PC-9 (cell line): ENCODE measurements around the gene DUSP2.

Experiments used
- EZH2 ChIP-seq: fragments of 200-600 bp; sonication (generic); IDR thresholded peaks from 2 replicates; pipeline ENCODE4 v1.8.0; 2017; ENCODE audit warnings: antibody characterized with exemption, low read depth
- TF ChIP-seq, protein P1 (sequence below): fragments of 200-600 bp; sonication (generic); conservative IDR thresholded peaks from 2 replicates; pipeline ENCODE4 v1.6.1; 2017; ENCODE audit warnings: mixed run types, antibody characterized with exemption, mild to moderate bottlenecking, moderate library complexity

GRCh38 chr2:96181529-96181928 lies 36.3 kb upstream of the DUSP2 start:
- TF ChIP-seq, protein P1, sequence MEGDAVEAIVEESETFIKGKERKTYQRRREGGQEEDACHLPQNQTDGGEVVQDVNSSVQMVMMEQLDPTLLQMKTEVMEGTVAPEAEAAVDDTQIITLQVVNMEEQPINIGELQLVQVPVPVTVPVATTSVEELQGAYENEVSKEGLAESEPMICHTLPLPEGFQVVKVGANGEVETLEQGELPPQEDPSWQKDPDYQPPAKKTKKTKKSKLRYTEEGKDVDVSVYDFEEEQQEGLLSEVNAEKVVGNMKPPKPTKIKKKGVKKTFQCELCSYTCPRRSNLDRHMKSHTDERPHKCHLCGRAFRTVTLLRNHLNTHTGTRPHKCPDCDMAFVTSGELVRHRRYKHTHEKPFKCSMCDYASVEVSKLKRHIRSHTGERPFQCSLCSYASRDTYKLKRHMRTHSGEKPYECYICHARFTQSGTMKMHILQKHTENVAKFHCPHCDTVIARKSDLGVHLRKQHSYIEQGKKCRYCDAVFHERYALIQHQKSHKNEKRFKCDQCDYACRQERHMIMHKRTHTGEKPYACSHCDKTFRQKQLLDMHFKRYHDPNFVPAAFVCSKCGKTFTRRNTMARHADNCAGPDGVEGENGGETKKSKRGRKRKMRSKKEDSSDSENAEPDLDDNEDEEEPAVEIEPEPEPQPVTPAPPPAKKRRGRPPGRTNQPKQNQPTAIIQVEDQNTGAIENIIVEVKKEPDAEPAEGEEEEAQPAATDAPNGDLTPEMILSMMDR, result no peak
- TF ChIP-seq EZH2, result no peak
